Left ventricle myocardium superior (tissue), 1 donor: ENCODE data around the gene APOE. TPM values are rescaled to one million over a fixed set of nuclear protein-coding genes. Genes with fewer than 3 reads are reported as not detected.
"Not testable (repeated sequence)": the region's sequence is repeated elsewhere in the genome, so short reads cannot be mapped to it uniquely, and the experiment has no call there.

Source experiments
- ATAC-seq: fragments of 200-7000 bp; cut with Tn5 transposase; one replicate; pipeline ENCODE4 v1.9.1; 2020; ENCODE audit warnings: mild to moderate bottlenecking, moderate library complexity
- DNase-seq: peaks from one replicate; pipeline ENCODE4 v3.0.0-alpha.2; 2020
- intact Hi-C: fragments of 100-400 bp; cut with micrococcal nuclease; formaldehyde crosslinking; loops from one replicate; pipeline ENCODE4 v1.11.0; 2022
- total RNA-seq: library from RNA; stranded (reverse); fragmentation: NEBNext Ultra II Directional; extraction: Animal tissue kit (Norgen Biotek cat#: 25700); gene quantifications from one replicate; pipeline ENCODE4 v1.2.1, GENCODE V29; 2021
- donor health status: DM: no; HTN: yes; CAD: no; lungs with severe emphysema.

APOE gene
- total RNA-seq, 1 donor from 2014 or later = 18.9 TPM

DNA sequence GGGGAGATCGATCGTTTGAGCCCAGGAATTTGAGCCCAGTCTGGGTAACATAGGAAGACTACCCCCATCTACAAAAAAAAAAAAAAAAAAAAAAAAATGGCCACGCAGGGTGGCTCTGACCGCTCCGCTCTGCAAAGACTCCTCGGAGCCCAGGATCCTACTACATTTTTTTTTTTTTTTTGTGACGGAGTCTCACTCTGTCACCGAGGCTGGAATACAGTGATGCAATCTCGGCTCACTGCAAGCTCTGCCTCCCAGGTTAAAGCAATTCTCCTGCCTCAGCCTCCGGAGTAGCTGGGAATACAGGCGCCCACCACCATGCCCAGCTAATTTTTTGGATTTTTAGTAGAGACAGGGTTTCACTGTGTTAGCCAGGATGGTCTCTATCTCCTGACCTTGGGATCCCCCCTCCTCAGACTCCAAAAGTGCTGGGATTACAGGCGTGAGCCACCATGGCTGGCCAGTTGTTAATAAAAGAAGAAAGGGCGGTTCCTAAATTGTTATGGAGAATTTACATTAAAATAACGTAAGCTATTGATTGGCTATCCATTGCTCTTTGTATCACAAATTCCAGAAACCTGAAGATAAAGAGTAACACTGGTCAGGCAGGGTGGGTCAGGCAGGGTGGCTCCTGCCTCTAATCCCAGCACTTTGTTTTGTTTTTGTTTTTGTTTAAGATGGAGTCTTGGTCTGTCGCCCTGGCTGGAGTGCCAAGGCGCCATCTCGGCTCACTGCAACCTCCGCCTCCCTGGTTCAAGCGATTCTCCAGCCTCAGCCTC lies 22.8 kb upstream of the APOE start:
- DNase-seq, intact Hi-C loops, ATAC-seq: not testable (repeated sequence)

DNA sequence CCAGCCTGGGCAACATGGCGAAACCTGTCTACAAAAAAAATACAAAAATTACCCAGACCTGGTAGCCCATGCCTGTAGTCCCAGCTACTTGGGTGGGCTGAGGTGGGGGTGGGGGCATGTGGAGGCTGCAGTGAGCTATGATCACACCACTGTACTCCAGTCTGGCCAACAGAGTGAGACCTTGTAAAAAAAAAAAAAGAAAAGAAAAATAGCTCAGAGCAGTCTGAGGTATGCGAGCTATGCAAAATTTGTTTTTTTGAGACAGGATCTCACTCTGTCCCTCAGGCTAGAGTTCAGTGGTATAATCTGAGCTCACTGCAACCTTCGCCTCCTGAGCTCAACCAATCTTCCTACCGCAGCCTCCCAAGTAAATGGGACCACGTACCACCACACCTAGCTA lies 21.7 kb upstream of the APOE start:
- DNase-seq = no peak
- no peak for ATAC-seq
- intact Hi-C loops = no loop called here

DNA sequence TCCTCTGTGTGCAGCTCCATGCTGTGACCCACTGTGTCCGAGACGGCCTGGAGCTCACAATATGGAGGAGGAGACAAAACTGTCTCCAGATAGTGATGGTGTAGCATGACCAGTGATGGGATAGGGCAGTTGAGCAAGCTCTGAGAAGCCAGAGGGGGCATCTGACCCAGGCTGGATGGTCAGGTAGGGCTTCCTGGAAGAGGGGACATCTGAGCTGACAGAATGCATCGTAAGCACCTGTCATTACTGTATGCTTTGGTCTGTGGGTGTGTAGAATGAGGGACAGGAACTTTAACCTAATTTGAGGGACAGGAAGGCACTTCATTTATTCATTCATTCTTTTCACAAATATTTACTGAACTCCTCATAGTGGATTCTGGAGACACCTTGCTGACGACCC lies 21.0 kb upstream of the APOE start:
- intact Hi-C loops = no loop called here
- DNase-seq (no peak), ATAC-seq (no peak)

DNA sequence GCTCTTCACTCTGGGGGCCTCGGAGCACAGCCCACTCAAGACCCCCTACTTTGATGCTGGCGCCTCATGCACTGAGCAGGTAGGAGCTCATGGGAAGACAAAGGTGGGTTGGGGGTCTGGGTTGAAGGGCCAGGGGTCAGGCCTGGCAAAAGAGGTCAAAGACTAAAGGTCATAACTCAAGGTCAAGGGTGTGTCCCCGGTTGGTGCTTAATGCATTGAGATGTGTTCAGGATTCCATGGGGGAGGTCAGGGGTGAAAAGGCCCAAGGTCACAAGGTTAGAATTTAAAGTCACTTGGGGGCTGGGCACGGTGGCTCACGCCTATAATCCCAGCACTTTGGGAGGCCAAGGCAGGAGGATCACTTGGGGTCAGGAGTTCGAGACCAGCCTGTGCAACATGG lies 19.5 kb upstream of the APOE start:
- ATAC-seq (no peak), DNase-seq (no peak)
- intact Hi-C loops = no loop called here

DNA sequence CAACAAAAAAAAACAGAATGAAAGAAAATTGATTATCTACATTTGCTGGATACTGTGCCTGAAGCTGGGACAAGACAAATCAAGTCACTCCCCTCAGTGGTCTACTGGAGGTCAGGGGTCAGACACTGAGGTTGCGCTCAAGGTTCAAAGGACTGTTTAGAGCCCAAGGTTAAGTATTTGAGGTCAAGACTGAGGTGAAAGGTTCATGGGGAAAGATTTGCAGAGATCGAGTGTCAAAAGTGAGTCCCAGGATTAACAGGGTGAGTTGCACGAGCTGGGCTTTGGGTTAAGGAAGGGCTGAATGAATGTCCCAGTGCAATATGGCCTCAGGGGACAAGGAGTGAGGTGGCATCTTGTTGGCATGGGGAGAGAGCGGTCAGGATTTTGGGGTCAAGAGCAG lies 17.9 kb upstream of the APOE start:
- intact Hi-C loops = no loop called here
- no peak for DNase-seq
- no peak for ATAC-seq

DNA sequence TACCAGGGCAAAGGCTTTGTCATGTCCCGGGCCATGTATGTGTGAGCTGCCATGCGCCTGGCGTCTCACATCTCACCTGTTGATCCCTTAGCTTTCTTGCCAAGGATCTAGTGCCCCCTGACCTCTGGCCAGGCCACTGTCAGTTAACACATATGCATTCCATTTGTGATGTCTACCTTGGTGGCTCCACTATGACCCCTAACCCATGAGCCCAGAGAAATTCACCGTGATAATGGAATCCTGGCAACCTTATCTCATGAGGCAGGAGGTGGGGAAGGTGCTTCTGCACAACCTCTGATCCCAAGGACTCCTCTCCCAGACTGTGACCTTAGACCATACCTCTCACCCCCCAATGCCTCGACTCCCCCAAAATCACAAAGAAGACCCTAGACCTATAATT lies 17.3 kb upstream of the APOE start:
- intact Hi-C loops, ATAC-seq, DNase-seq: not testable (repeated sequence)

DNA sequence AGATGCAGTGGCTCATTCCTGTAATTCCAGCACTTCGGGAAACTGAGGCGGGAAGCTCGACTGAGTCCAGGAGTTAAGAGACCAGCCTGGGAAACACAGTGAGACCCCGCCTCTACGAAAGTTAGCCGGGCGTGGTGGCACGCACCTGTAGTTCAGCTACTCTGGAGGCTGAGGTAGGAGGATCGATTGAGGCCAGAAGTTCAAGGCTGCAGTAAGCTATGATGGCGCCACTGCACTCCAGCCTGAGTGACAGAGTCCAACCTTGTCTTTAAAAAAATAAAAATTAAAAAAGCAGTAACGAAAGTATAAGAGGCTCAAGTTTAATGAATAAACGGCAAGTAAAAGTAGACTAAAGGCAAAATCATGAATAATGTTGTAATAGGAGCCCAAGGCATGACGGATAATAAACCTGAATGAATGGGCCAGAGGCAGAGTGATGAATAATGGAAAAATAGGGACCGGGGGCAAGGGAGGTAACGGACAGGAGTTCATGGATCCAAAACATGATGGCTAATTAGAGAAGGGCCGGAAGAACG lies 15.7 kb upstream of the APOE start:
- ATAC-seq = no peak
- DNase-seq = no peak
- intact Hi-C loops = no loop called here

DNA sequence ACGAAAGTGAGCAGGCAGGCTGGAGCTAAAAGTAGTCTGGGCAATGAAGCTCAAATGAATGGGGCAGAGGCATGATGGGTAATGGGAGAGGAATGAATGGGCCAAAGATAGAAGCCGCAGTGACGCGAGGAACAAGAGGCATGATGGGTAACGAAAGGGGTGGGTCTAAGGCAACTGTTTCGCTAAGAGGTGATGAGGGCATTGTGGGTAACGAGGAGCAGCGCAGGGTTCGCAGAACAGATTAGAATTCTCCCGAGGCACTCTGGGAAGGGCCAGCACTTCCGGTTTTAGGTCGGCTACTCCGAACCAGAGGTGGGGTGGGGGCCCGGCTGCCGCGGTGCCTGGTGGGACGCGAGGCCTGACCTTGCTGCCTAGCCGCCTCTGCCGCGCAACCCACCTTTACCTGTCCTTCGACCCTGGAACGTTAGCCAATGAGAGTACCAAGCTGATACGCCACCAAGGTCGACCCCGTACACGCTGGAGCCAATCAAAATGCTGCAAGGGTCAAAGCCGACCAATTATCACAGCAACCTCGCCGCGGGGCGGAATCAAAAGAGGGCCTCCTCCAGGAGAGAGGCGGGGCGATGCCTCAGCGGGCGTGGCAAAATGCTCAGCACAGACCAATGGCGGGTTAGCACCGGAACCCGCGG lies 15.1 kb upstream of the APOE start:
- DNase-seq = no peak
- ATAC-seq = peak; percentile 92
- intact Hi-C loops = no loop called here

DNA sequence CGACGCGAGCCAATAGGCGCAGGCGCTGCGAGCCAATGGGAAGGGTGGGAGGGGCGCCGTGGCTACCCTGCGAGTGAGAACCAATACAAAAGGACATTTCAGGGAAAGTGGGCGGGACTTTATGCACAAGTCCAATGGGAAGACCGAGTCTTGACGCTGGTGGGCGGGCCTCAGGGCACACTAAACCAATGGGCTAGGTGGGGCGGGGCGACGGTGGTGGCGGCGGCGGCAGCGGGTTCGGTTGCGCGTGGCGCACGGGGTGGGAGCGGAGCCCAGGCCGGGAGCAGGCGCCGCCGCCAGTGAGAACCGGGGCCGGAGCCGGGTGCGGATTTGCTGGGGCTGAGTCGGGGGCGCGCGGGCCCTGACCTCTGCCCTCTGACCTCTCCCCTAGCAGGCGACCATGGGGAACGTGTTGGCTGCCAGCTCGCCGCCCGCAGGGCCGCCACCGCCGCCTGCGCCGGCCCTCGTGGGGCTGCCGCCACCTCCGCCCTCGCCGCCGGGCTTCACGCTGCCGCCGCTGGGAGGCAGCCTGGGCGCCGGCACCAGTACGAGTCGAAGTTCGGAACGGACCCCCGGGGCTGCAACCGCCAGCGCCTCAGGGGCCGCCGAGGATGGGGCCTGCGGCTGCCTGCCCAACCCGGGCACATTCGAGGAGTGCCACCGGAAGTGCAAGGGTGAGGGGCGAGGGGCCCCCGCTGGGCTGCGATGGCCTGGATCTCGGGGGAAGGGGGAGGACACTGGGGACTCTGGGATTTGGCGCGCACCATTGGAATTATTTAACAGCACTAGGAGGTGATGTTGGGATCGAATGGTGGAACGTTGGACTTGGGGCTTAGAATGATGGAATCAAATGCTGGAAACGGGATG lies 14.3 kb upstream of the APOE start, which contains the start of gene TOMM40:
Gene TOMM40 (plus strand): TSS at position 239 of the 867 bp plus-strand sequence. CDS start 162 bp downstream, at position 401.
- intact Hi-C loops = no loop called here
- DNase-seq = peak; percentile 100
- no peak for ATAC-seq

DNA sequence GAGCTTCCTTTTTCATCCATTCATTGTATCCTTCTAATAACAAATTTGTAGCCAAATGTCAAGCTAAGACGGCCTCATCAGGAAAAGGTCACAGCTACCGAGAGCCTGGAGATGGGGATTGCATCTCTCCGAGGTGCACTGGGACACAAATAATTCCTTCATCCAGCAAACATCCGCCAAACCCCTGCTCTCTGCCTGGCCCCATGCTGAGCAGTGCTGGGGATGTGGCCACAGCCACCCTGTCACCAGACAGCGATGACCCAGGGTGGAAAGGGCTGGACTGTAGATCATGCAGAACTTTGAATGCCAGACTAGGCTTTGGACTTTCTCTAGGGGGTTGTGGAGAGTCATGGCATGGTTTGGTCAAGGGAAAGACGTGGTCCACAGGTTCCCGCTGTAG lies 12.7 kb upstream of the APOE start:
- DNase-seq = no peak
- ATAC-seq = no peak
- intact Hi-C loops = no loop called here

DNA sequence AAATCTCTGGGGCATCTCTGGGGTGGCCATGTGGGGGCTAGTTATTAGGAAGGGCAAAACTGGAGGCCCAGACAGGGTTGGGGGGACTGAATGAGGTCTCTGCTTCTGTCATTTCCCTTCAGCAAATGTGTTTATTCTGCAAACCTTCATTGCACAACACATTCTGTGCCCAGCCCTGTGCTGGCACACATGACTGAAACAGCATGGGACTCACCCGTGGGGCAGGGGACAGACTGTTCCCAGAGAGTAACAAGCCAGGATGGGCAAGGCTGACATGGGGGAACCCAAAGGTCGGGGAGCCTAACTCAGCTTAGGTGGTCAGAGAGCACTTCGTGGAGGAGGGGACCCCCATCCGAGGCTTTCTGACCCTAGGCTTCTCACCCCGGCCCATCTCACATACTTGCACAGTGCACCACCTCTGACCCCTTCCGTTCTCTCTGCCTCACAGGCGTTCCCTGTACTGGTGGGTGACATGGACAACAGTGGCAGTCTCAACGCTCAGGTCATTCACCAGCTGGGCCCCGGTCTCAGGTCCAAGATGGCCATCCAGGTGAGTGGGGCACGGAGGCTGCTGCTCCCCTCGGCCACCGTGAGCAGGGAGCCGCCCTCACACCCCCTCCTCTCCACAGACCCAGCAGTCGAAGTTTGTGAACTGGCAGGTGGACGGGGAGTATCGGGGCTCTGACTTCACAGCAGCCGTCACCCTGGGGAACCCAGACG lies 12.1 kb upstream of the APOE start:
- DNase-seq (no peak), ATAC-seq (no peak)
- intact Hi-C loops = no loop called here

DNA sequence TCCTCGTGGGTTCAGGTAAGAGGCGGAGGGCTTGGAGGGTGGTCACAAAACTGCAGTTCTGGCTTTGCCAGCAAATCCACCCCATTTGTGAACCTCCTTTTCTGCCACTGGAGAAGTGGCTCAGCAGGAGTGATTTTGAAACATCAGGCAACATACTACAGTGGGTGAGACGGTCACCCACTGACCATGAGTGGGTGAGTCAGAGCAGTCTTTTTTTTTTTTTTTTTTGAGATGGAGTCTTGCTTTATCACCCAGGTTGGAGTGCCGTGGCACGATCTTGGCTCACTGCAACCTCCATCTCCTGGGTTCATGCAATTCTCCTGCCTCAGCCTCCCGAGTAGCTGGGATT lies 11.6 kb upstream of the APOE start:
- ATAC-seq (no peak), DNase-seq (no peak)
- intact Hi-C loops = no loop called here

DNA sequence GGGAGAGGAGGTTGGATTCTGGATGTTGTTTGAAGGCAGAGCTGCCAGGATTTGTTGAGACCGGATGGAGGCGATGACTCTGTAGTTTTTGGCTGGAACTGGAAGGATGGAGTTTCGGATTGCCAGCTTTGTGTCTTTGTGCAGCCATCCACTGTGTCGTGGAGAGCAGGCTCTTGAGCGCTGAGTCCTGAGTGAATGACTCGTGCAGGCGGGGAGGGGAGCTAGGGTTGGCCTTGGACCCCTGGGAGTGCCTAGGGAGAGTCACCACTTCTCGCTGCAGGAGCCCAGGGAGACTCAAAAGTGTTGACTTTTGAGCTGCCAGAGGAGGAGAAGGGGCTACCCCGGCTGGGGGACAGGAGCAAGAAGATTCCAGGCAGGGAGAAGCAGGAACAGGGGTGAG lies 10.7 kb upstream of the APOE start:
- intact Hi-C loops = no loop called here
- no peak for ATAC-seq
- no peak for DNase-seq

DNA sequence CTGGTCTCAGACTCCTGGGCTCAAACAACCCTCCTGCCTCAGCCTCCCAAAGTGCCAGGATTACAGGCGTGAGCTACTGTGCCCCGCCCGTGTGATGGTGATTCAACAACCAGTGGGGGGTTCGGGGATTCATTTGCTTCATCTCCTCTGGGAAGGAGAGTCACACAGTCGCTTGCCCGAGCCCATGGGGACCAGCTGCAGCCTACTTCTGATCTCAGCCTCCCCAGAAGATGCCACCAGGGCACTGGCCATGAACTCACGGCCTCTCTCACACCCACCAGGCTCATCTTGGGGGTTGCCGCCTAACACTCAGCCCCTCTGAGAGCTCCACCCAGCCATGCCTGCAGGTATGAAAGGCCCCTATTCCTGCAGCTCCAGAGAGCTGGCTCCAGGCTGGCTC lies 7.8 kb upstream of the APOE start:
- no peak for ATAC-seq
- no peak for DNase-seq
- intact Hi-C loops = no loop called here

DNA sequence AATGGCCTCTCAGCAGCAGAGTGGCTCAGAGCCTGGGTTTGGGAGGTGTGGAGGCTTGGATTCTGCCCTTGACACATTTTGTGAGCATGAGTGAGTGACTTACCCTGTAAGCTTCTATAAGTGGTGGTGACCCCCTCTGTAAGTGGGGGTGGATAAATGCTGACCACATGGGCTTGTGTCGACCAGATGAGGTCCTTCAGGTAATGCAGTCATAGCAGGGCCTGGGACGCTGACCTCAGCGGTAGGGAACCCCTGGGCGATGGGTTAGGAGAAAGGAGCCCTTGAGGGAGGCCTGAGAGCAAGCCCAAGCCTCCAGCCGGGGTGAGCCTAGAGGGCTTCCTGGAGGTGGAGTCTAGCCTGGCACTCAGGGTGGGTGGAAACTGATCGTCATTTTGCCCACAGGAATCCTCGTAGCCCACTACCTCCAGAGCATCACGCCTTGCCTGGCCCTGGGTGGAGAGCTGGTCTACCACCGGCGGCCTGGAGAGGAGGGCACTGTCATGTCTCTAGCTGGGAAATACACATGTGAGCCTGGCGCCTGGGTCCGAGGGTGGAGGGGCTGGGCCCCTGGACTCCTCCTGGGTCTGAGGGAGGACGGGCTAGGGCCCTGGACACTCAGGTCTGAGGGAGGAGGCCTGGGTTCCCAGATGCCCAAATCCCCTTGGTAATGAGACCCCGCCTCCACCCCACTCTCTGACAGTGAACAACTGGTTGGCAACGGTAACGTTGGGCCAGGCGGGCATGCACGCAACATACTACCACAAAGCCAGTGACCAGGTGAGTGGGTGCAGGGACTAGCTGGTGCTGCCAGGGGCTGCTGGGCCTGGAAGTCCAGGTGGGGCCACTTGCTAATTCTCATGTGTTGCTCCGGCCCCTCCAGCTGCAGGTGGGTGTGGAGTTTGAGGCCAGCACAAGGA lies 5.0 kb upstream of the APOE start:
- ATAC-seq (no peak), DNase-seq (no peak)
- intact Hi-C loops = loop anchor here (5.0 kb wide), 1 partner anchor 52 kb away; no protein-coding TSS in a partner anchor

DNA sequence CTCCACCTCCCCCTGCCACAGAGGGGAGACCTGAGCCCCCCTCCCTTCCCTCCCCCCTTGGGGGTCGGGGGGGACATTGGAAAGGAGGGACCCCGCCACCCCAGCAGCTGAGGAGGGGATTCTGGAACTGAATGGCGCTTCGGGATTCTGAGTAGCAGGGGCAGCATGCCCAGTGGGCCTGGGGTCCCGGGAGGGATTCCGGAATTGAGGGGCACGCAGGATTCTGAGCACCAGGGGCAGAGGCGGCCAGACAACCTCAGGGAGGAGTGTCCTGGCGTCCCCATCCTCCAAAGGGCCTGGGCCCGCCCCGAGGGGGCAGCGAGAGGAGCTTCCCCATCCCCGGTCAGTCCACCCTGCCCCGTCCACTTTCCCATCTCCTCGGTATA lies 2.4 kb upstream of the APOE start:
- ATAC-seq (peak; percentile 15), DNase-seq (no peak)
- intact Hi-C loops = loop anchor here (5.0 kb wide), 1 partner anchor 49 kb away; no protein-coding TSS in a partner anchor

DNA sequence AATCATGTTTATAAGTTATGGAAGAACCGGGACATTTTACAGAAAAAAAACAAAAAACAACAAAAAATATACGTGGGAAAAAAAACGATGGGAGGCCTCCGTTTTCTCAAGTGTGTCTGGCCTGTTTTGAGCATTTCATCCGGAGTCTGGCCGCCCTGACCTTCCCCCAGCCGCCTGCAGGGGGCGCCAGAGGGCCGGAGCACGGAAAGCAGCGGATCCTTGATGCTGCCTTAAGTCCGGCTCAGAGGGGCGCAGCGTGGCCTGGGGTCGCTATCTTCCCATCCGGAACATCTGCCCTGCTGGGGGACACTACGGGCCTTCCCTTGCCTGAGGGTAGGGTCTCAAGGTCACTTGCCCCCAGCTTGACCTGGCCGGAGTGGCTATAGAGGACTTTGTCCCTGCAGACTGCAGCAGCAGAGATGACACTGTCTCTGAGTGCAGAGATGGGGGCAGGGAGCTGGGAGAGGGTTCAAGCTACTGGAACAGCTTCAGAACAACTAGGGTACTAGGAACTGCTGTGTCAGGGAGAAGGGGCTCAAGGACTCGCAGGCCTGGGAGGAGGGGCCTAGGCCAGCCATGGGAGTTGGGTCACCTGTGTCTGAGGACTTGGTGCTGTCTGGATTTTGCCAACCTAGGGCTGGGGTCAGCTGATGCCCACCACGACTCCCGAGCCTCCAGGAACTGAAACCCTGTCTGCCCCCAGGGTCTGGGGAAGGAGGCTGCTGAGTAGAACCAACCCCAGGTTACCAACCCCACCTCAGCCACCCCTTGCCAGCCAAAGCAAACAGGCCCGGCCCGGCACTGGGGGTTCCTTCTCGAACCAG lies 1.8 kb upstream of the APOE start:
- ATAC-seq = peak; percentile 77
- DNase-seq = peak; percentile 84
- intact Hi-C loops = loop anchor here (5.0 kb wide), 1 partner anchor 48 kb away; no protein-coding TSS in a partner anchor
